Kidney capillary endothelial cell (primary cell): ENCODE measurements around the gene PRSS3.
"Not testable (repeated sequence)": the region's sequence is repeated elsewhere in the genome, so short reads cannot be mapped to it uniquely, and the experiment has no call there.

ENCODE experiments used
- DNase-seq: peaks from one replicate; pipeline ENCODE4 v3.0.0-alpha.2; 2018; ENCODE audit warnings: low spot score

PRSS3 gene

GRCh38 chr9:33795281-33795680, at the start of gene PRSS3:
TSS of gene PRSS3 (plus strand) at chr9:33795561. CDS start at chr9:33795574, 13 bp downstream.
- no peak for DNase-seq

- no peak for DNase-seq
These were observed 46.6 kb upstream of the PRSS3 start for GRCh38 chr9:33748633-33749304.

- DNase-seq, result not testable (repeated sequence)
These were observed 46.1 kb upstream of the PRSS3 start for GRCh38 chr9:33749305-33749654.

GRCh38 chr9:33750307-33750838, 45.0 kb upstream of the PRSS3 start:
- DNase-seq, result no peak

- peak; percentile 21 for DNase-seq
These were observed 44.5 kb upstream of the PRSS3 start for GRCh38 chr9:33750839-33751339.

GRCh38 chr9:33751536-33752129, 43.7 kb upstream of the PRSS3 start:
- no peak for DNase-seq

- DNase-seq, result no peak
These were observed 43.2 kb upstream of the PRSS3 start for GRCh38 chr9:33752130-33752637.

GRCh38 chr9:33752789-33753188, 42.6 kb upstream of the PRSS3 start:
- DNase-seq, result not testable (repeated sequence)

- DNase-seq, result peak; percentile 83
These were observed 35.7 kb upstream of the PRSS3 start for GRCh38 chr9:33759648-33760047.

GRCh38 chr9:33762343-33762742, 33.0 kb upstream of the PRSS3 start:
- no peak for DNase-seq

- peak; percentile 73 for DNase-seq
These were observed 31.7 kb upstream of the PRSS3 start for GRCh38 chr9:33763709-33764108.

- DNase-seq, result peak; percentile 54
These were observed 29.9 kb upstream of the PRSS3 start for GRCh38 chr9:33765411-33765810.

GRCh38 chr9:33770156-33770880, 25.0 kb upstream of the PRSS3 start:
- peak; percentile 28 for DNase-seq

GRCh38 chr9:33773135-33773534, 22.2 kb upstream of the PRSS3 start:
- DNase-seq, result not testable (repeated sequence)

- DNase-seq, result not testable (repeated sequence)
These were observed 21.2 kb upstream of the PRSS3 start for GRCh38 chr9:33774074-33774659.

GRCh38 chr9:33776578-33776977, 18.8 kb upstream of the PRSS3 start:
- no peak for DNase-seq

- DNase-seq, result peak; percentile 73
These were observed 16.5 kb upstream of the PRSS3 start for GRCh38 chr9:33778700-33779351.

GRCh38 chr9:33780276-33780675, 15.1 kb upstream of the PRSS3 start:
- DNase-seq, result no peak

- no peak for DNase-seq
These were observed 13.6 kb upstream of the PRSS3 start for GRCh38 chr9:33781736-33782135.

- no peak for DNase-seq
These were observed 12.8 kb upstream of the PRSS3 start for GRCh38 chr9:33782395-33783152.

GRCh38 chr9:33785914-33786313, 9.4 kb upstream of the PRSS3 start:
- DNase-seq, result no peak
